H9 (cell line): ENCODE data around the gene FAXC. TPM values are rescaled to one million over a fixed set of nuclear protein-coding genes. Genes with fewer than 3 reads are reported as not detected.

Experiments used
- DNase-seq: peaks from one replicate; pipeline ENCODE4 v3.0.0-alpha.2; 2017
- H2AFZ ChIP-seq: one replicate; pipeline ENCODE4 v1.6.1; 2013; ENCODE audit warnings: mild to moderate bottlenecking, low read length, control low read depth, moderate library complexity
- H2AK5ac ChIP-seq: 2 replicates; pipeline ENCODE4 v1.6.1; 2013; ENCODE audit warnings: low read length, control low read depth, mixed read lengths; ENCODE audit not compliant: insufficient read length
- H2BK120ac ChIP-seq: one replicate; pipeline ENCODE4 v1.6.1; 2013; ENCODE audit warnings: low read depth, mild to moderate bottlenecking, low read length, control low read depth, inconsistent platforms; ENCODE audit not compliant: poor library complexity, severe bottlenecking
- H2BK12ac ChIP-seq: 2 replicates; pipeline ENCODE4 v1.6.1; 2013; ENCODE audit warnings: low read length, control low read depth, mixed read lengths, low read depth; ENCODE audit not compliant: insufficient read length
- H2BK15ac ChIP-seq: 2 replicates; pipeline ENCODE4 v1.6.1; 2013; ENCODE audit warnings: low read depth, low read length, control low read depth
- H2BK20ac ChIP-seq: one replicate; pipeline ENCODE4 v1.6.1; 2013; ENCODE audit warnings: low read depth, mild to moderate bottlenecking, low read length, control low read depth, inconsistent platforms; ENCODE audit not compliant: poor library complexity, severe bottlenecking
- H2BK5ac ChIP-seq: 2 replicates; pipeline ENCODE4 v1.6.1; 2013; ENCODE audit warnings: low read length, control low read depth, mixed read lengths; ENCODE audit not compliant: insufficient read length
- H3K14ac ChIP-seq: 2 replicates; pipeline ENCODE4 v1.6.1; 2013; ENCODE audit warnings: low read length, control low read depth; ENCODE audit not compliant: insufficient read depth
- H3K18ac ChIP-seq: 2 replicates; pipeline ENCODE4 v1.6.1; 2013; ENCODE audit warnings: low read depth, mild to moderate bottlenecking, mixed read lengths, low read length, control low read depth; ENCODE audit not compliant: insufficient read length
- H3K23ac ChIP-seq: 2 replicates; pipeline ENCODE4 v1.6.1; 2013; ENCODE audit warnings: low read length, control low read depth, mixed read lengths, low read depth; ENCODE audit not compliant: insufficient read length
- H3K23me2 ChIP-seq: 2 replicates; pipeline ENCODE4 v1.6.1; 2013; ENCODE audit warnings: low read depth, mild to moderate bottlenecking, mixed read lengths, low read length, control low read depth; ENCODE audit not compliant: insufficient read length, poor library complexity, severe bottlenecking
- H3K27ac ChIP-seq: 2 replicates; pipeline ENCODE4 v1.5.1; 2013; ENCODE audit warnings: low read length, control low read depth, mixed read lengths, low read depth; ENCODE audit not compliant: insufficient read length
- H3K27me3 ChIP-seq: 2 replicates; pipeline ENCODE4 v1.6.1; 2013; ENCODE audit warnings: low read length, control low read depth, inconsistent platforms; ENCODE audit not compliant: insufficient read depth
- H3K4ac ChIP-seq: 2 replicates; pipeline ENCODE4 v1.6.1; 2013; ENCODE audit warnings: low read depth, mild to moderate bottlenecking, control low read depth, inconsistent platforms, low read length, moderate library complexity
- H3K4me1 ChIP-seq: 2 replicates; pipeline ENCODE4 v1.6.1; 2013; ENCODE audit warnings: low read length, control low read depth, inconsistent platforms; ENCODE audit not compliant: insufficient read depth
- H3K4me2 ChIP-seq: 2 replicates; pipeline ENCODE4 v1.6.1; 2013; ENCODE audit warnings: low read length, control low read depth, mixed read lengths; ENCODE audit not compliant: insufficient read length, insufficient read depth
- H3K56ac ChIP-seq: 2 replicates; pipeline ENCODE4 v1.6.1; 2013; ENCODE audit warnings: low read depth, mild to moderate bottlenecking, mixed read lengths, low read length, control low read depth; ENCODE audit not compliant: insufficient read length
- H3K79me1 ChIP-seq: 2 replicates; pipeline ENCODE4 v1.6.1; 2013; ENCODE audit warnings: low read depth, mild to moderate bottlenecking, moderate library complexity, low read length, control low read depth, inconsistent platforms; ENCODE audit not compliant: insufficient read depth, poor library complexity, severe bottlenecking
- H3K79me2 ChIP-seq: 2 replicates; pipeline ENCODE4 v1.6.1; 2013; ENCODE audit warnings: low read length, control low read depth, inconsistent platforms; ENCODE audit not compliant: insufficient read depth
- H3K9ac ChIP-seq: 2 replicates; pipeline ENCODE4 v1.6.1; 2013; ENCODE audit warnings: low read length, control low read depth, mixed read lengths; ENCODE audit not compliant: insufficient read length; ENCODE audit errors: extremely low read depth
- H3K9me3 ChIP-seq: one replicate; pipeline ENCODE4 v1.6.1; 2013; ENCODE audit warnings: low read depth, low read length, inconsistent platforms; ENCODE audit not compliant: control insufficient read depth
- H3T11ph ChIP-seq: one replicate; pipeline ENCODE4 v1.6.1; 2013; ENCODE audit warnings: mild to moderate bottlenecking, low read length, control low read depth, inconsistent platforms
- H4K20me1 ChIP-seq: one replicate; pipeline ENCODE4 v1.6.1; 2013; ENCODE audit not compliant: control insufficient read depth, insufficient read length, insufficient read depth
- H4K5ac ChIP-seq: 2 replicates; pipeline ENCODE4 v1.6.1; 2013; ENCODE audit warnings: low read depth, mild to moderate bottlenecking, mixed read lengths, low read length, control low read depth; ENCODE audit not compliant: insufficient read length
- H4K8ac ChIP-seq: replicated peaks from 2 replicates; pipeline ENCODE4 v1.6.1; 2013; ENCODE audit warnings: low read length, control low read depth, mixed read lengths, low read depth; ENCODE audit not compliant: insufficient read length
- H4K91ac ChIP-seq: 2 replicates; pipeline ENCODE4 v1.6.1; 2013; ENCODE audit warnings: low read depth, mild to moderate bottlenecking, moderate library complexity, mixed read lengths, low read length, control low read depth; ENCODE audit not compliant: insufficient read length
- H3K27ac Mint-ChIP-seq, 3 experiments: 2 replicates in 2 of 3; 3 replicates in 1 of 3; pipeline ENCODE4 v1.8.0; 2020 to 2021; ENCODE audit warnings: mixed read lengths in 3 of 3, mild to moderate bottlenecking in 1 of 3, moderate library complexity in 1 of 3
- H3K27me3 Mint-ChIP-seq: 2 replicates; pipeline ENCODE4 v1.8.0; 2021; ENCODE audit warnings: low read depth, mild to moderate bottlenecking, moderate library complexity, mixed read lengths
- H3K36me3 Mint-ChIP-seq, 3 experiments: 2 replicates in 2 of 3; 3 replicates in 1 of 3; pipeline ENCODE4 v1.8.0; 2020 to 2021; ENCODE audit warnings: low read depth in 3 of 3, mixed read lengths in 3 of 3; ENCODE audit not compliant: insufficient read depth in 1 of 3
- H3K4me1 Mint-ChIP-seq, 2 experiments: 2 replicates each; pipeline ENCODE4 v1.8.0; 2020; ENCODE audit warnings: mixed read lengths in 2 of 2
- H3K4me3 Mint-ChIP-seq, 2 experiments: 2 replicates in 1 of 2; 3 replicates in 1 of 2; pipeline ENCODE4 v1.8.0; 2020 to 2021; ENCODE audit warnings: mild to moderate bottlenecking in 2 of 2, mixed read lengths in 2 of 2, moderate library complexity in 1 of 2
- H3K9me3 Mint-ChIP-seq, 2 experiments: 2 replicates in 1 of 2; 3 replicates in 1 of 2; pipeline ENCODE4 v1.8.0; 2020; ENCODE audit warnings: mild to moderate bottlenecking in 2 of 2, mixed read lengths in 2 of 2, moderate library complexity in 1 of 2
- CTCF ChIP-seq: fragments of 200-600 bp; sonication (generic); conservative IDR thresholded peaks from 3 replicates; pipeline ENCODE4 v1.8.0; 2021; ENCODE audit warnings: antibody characterized with exemption, mild to moderate bottlenecking
- total RNA-seq: library from RNA; stranded (reverse); gene quantifications from 2 replicates; pipeline ENCODE4 v1.2.1, GENCODE V29; 2021

Gene FAXC
- total RNA-seq, 1 experiment from 2014 or later: 17.2 TPM

GRCh38 chr6:99369533-99369932, 20.1 kb upstream of the FAXC start:
- Histone ChIP-seq H2BK5ac (no peak overlapping the region), H3K79me1 (no peaks in the 10 kb centered on the region)
- no peaks in the 10 kb centered on the region for H3K36me3 Mint-ChIP-seq

More at GRCh38 chr6:99369533-99369932, 20.1 kb upstream of the FAXC start:
- H3K56ac ChIP-seq: no peak overlapping the region
- H3K4ac ChIP-seq: no peak overlapping the region
- H2BK15ac ChIP-seq: no peak overlapping the region
- H3K9me3 ChIP-seq: no peaks in the 10 kb centered on the region
- H3K4me1 Mint-ChIP-seq: peaks cover 9% of the 10 kb centered on the region in 2 experiments
- H3K79me2 ChIP-seq: no peaks in the 10 kb centered on the region
- no peak overlapping the region for H3K9ac ChIP-seq
- no peak overlapping the region for H4K5ac ChIP-seq
- peak overlapping the region in 1 of 3 experiments; percentile 71; a peak in 2 of 7 replicates for H3K27ac Mint-ChIP-seq
- no peak overlapping the region for H3K23ac ChIP-seq
- no peak overlapping the region for H2AK5ac ChIP-seq
- no peaks in the 10 kb centered on the region for H3K4me1 ChIP-seq
- H3K27me3 Mint-ChIP-seq: no peaks in the 10 kb centered on the region
- no peak overlapping the region for H2AFZ ChIP-seq
- H3K27ac ChIP-seq: no peak overlapping the region
- no peak overlapping the region for H2BK120ac ChIP-seq
- no peaks in the 10 kb centered on the region for H4K20me1 ChIP-seq
- DNase-seq: no peak
- H4K91ac ChIP-seq: no peak overlapping the region
- no peak overlapping the region for H3K4me2 ChIP-seq
- peak; percentile 16; the same call in 1 of the 3 replicates for TF ChIP-seq CTCF
- no peaks in the 10 kb centered on the region for H3K27me3 ChIP-seq
- H3K18ac ChIP-seq: no peak overlapping the region
- H3K4me3 Mint-ChIP-seq: no peak overlapping the region
- no peaks in the 10 kb centered on the region for H3K9me3 Mint-ChIP-seq
- no peaks in the 10 kb centered on the region for H3K23me2 ChIP-seq
- H3T11ph ChIP-seq: no peak overlapping the region
- no peak overlapping the region for H3K14ac ChIP-seq
- H2BK12ac ChIP-seq: no peak overlapping the region
- H2BK20ac ChIP-seq: no peak overlapping the region
- H4K8ac ChIP-seq: no peak overlapping the region
